Neuronal stem cell (in vitro differentiated cells): ENCODE results near the gene SERPINA6.
A peak's percentile ranks its signal among the peaks of the same experiment; 100 is the strongest.

ENCODE experiments used
- DNase-seq: peaks from one replicate; pipeline ENCODE4 v3.0.0-alpha.2; 2013; ENCODE audit warnings: low spot score
- H2AFZ ChIP-seq: one replicate; pipeline ENCODE4 v1.6.1; 2013; ENCODE audit warnings: mild to moderate bottlenecking, low read length, inconsistent platforms
- H2AK5ac ChIP-seq: 2 replicates; pipeline ENCODE4 v1.6.1; 2013; ENCODE audit warnings: low read depth, mild to moderate bottlenecking, inconsistent platforms, low read length, moderate library complexity, mixed read lengths
- H2BK120ac ChIP-seq: 2 replicates; pipeline ENCODE4 v1.6.1; 2013; ENCODE audit warnings: low read depth, mild to moderate bottlenecking, inconsistent platforms, low read length, moderate library complexity, mixed read lengths
- H2BK12ac ChIP-seq: one replicate; pipeline ENCODE4 v1.6.1; 2013; ENCODE audit warnings: low read length, inconsistent platforms
- H2BK15ac ChIP-seq: 2 replicates; pipeline ENCODE4 v1.6.1; 2013; ENCODE audit warnings: mild to moderate bottlenecking, low read length, inconsistent platforms, mixed read lengths
- H2BK5ac ChIP-seq: one replicate; pipeline ENCODE4 v1.6.1; 2013; ENCODE audit warnings: inconsistent platforms, mild to moderate bottlenecking, low read length, moderate library complexity
- H3K14ac ChIP-seq: one replicate; pipeline ENCODE4 v1.6.1; 2013; ENCODE audit warnings: low read length, inconsistent platforms
- H3K18ac ChIP-seq: 2 replicates; pipeline ENCODE4 v1.6.1; 2013; ENCODE audit warnings: low read length, inconsistent platforms
- H3K23ac ChIP-seq: 2 replicates; pipeline ENCODE4 v1.6.1; 2013; ENCODE audit warnings: low read depth, mild to moderate bottlenecking, mixed read lengths, low read length, inconsistent platforms; ENCODE audit not compliant: poor library complexity
- H3K27ac ChIP-seq: replicated peaks from 3 replicates; pipeline ENCODE4 v1.5.1; 2013; ENCODE audit warnings: low read length, inconsistent platforms
- H3K27me3 ChIP-seq, 3 experiments: 2 replicates each; pipeline ENCODE4 v1.6.1; 2013; ENCODE audit warnings: low read length in 3 of 3, mild to moderate bottlenecking in 2 of 3, inconsistent platforms in 1 of 3, low read depth in 1 of 3, mixed read lengths in 1 of 3, moderate library complexity in 1 of 3; ENCODE audit not compliant: control insufficient read depth in 3 of 3, insufficient read depth in 3 of 3
- H3K36me3 ChIP-seq, 2 donors: replicated peaks in 1 of 2; 2 replicates each; pipeline ENCODE4 v1.6.1; 2013; ENCODE audit warnings: low read length in 2 of 2; ENCODE audit not compliant: control insufficient read depth in 2 of 2, insufficient read depth in 2 of 2
- H3K4ac ChIP-seq: 2 replicates; pipeline ENCODE4 v1.6.1; 2013; ENCODE audit warnings: inconsistent platforms, mild to moderate bottlenecking, low read length, moderate library complexity
- H3K4me1 ChIP-seq, 2 donors: 1 replicate in 1 of 2; 2 replicates in 1 of 2; pipeline ENCODE4 v1.6.1; 2013; ENCODE audit warnings: low read length in 2 of 2, low read depth in 1 of 2; ENCODE audit not compliant: control insufficient read depth in 2 of 2, insufficient read depth in 1 of 2
- H3K4me2 ChIP-seq: one replicate; pipeline ENCODE4 v1.6.1; 2013; ENCODE audit warnings: mild to moderate bottlenecking, low read length, inconsistent platforms; ENCODE audit not compliant: insufficient read depth, poor library complexity, severe bottlenecking
- H3K4me3 ChIP-seq, 2 donors: 2 replicates each; pipeline ENCODE4 v1.5.1; 2013; ENCODE audit warnings: low read length in 2 of 2, mild to moderate bottlenecking in 2 of 2, inconsistent platforms in 1 of 2, moderate library complexity in 1 of 2
- H3K79me1 ChIP-seq: one replicate; pipeline ENCODE4 v1.6.1; 2013; ENCODE audit warnings: low read depth, mild to moderate bottlenecking, inconsistent platforms, low read length, moderate library complexity
- H3K9ac ChIP-seq: one replicate; pipeline ENCODE4 v1.6.1; 2013; ENCODE audit warnings: mild to moderate bottlenecking, low read depth, low read length, inconsistent platforms; ENCODE audit not compliant: poor library complexity
- H3K9me3 ChIP-seq, 2 donors: replicated peaks in 1 of 2; 2 replicates each; pipeline versions ENCODE3 to v1.6.1; 2013; ENCODE audit warnings: low read length in 2 of 2, mild to moderate bottlenecking in 2 of 2, inconsistent platforms in 1 of 2, low read depth in 1 of 2, mixed read lengths in 1 of 2, moderate library complexity in 1 of 2; ENCODE audit not compliant: control insufficient read depth in 2 of 2, insufficient read depth in 1 of 2
- H4K8ac ChIP-seq: one replicate; pipeline ENCODE4 v1.6.1; 2013; ENCODE audit warnings: low read depth, mild to moderate bottlenecking, inconsistent platforms, low read length, moderate library complexity
- H4K91ac ChIP-seq: one replicate; pipeline ENCODE4 v1.6.1; 2013; ENCODE audit warnings: low read length, low read depth, mild to moderate bottlenecking, inconsistent platforms; ENCODE audit not compliant: poor library complexity
- WGBS, 2 donors: extraction: QIAGEN DNeasy Blood & Tissue Kit; methylation state at CpG; one replicate each; pipeline ENCODE4 v1.1.7; 2013; ENCODE audit warnings: missing lambda C conversion rate in 2 of 2, mixed read lengths in 1 of 2; ENCODE audit not compliant: insufficient read length in 2 of 2, insufficient replicate concordance in 1 of 2; ENCODE audit errors: extremely low coverage in 2 of 2; 5-methylcytosine and 5-hydroxymethylcytosine counted together

SERPINA6 gene

DNA sequence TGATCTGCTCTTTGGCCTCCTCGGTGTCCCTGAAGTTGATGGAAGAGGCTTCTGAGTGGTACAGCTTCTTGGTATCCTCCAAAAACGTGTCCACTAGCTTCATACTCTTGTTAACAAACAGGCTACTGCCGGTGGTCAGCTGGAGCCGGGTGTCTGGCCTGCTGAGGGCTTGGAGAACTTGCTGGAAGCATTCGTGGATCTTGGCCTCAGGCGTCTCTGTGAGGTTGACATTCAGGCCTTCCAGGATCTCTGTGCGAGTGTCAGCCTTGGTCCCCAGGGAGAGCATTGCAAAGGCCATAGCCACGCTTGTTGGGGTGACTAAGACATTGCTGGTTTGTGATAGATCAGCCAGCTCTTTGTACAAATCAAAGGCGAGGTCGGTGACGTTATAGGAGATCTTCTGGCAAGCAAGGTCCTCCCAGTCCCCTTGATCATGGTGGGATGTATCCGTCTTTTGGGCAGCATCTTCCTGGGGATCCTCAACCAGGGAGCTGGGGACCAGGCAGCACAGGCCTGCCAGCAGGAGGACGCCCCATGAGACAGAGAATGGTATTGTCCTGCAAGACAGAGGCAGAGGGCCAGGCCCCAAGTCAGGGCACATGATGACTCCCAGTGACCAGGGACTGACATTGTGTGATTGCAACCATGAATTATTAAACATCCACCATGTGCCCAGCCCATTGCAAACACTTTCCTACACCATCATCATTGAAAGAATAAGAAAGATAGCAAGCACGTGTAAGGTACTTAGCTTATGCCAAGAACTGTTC, 43.2 kb upstream of the SERPINA6 start, which contains the start of gene SERPINA2:
Gene SERPINA2 (minus strand): TSS at position 553 of the 770 bp plus-strand sequence.
- Histone ChIP-seq H3K4me2 (no peak within 1 kb of the TSS), H2AK5ac (no peak within 1 kb of the TSS), H3K9me3 (no peaks in the 10 kb centered on the region), H3K14ac (no peak within 1 kb of the TSS), H3K27ac (no peak within 1 kb of the TSS), H3K4me3 (peak within 1 kb of the TSS in 1 of 2 donors; percentile 36), H3K36me3 (no peaks in the 10 kb centered on the region), H3K18ac (no peak within 1 kb of the TSS), H3K23ac (no peak within 1 kb of the TSS), H3K9ac (no peak within 1 kb of the TSS), H3K27me3 (peaks cover 0 to 5% (median 0%) of the 10 kb centered on the region in 3 experiments), H2BK15ac (no peak within 1 kb of the TSS), H2AFZ (no peak within 1 kb of the TSS), H3K4ac (no peak within 1 kb of the TSS), H4K8ac (no peak within 1 kb of the TSS), H2BK5ac (no peak within 1 kb of the TSS), H4K91ac (no peak within 1 kb of the TSS), H2BK120ac (no peak within 1 kb of the TSS), H3K79me1 (no peaks in the 10 kb centered on the region), H2BK12ac (no peak within 1 kb of the TSS), H3K4me1 (peaks cover 0 to 4% of the 10 kb centered on the region in 2 donors)
- no CpG with 5 or more reads among the region's 14 CpGs for WGBS, 2 donors
- DNase-seq: no peak

DNA sequence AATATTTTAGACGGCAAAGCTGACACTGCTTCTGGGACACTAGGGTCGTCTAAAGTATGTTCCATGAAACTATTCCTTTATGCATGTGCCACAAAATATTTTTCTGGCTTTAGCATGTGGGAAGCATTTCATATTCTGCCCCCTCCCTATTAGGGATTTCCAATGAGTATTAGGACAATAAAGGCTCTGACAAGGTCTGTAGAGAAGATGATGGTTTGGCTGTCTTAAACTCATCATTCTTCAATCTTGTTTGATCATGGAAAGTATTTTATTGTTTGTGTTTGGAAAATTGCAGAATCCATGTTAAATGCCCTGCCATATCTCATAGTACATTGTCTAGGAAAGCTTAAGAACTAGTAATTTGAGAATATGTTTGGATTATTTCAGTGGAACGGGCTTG, 42.5 kb upstream of the SERPINA6 start:
- H3K36me3 ChIP-seq: no peaks in the 10 kb centered on the region
- H3K14ac ChIP-seq: no peak overlapping the region
- no peak overlapping the region for H4K91ac ChIP-seq
- WGBS, 2 donors: no CpG with 5 or more reads among the region's 3 CpGs
- H2BK5ac ChIP-seq: no peak overlapping the region
- peaks cover 0 to 5% (median 0%) of the 10 kb centered on the region in 3 experiments for H3K27me3 ChIP-seq
- no peak overlapping the region for H3K4me3 ChIP-seq
- no peaks in the 10 kb centered on the region for H3K9me3 ChIP-seq
- H3K9ac ChIP-seq: no peak overlapping the region
- DNase-seq: no peak
- no peak overlapping the region for H3K4me2 ChIP-seq
- peaks cover 0 to 4% of the 10 kb centered on the region in 2 donors for H3K4me1 ChIP-seq
- H4K8ac ChIP-seq: no peak overlapping the region
- no peak overlapping the region for H2AK5ac ChIP-seq
- no peak overlapping the region for H2BK120ac ChIP-seq
- no peaks in the 10 kb centered on the region for H3K79me1 ChIP-seq
- no peak overlapping the region for H2BK15ac ChIP-seq
- no peak overlapping the region for H3K27ac ChIP-seq
- no peak overlapping the region for H3K23ac ChIP-seq
- H3K4ac ChIP-seq: no peak overlapping the region
- H2BK12ac ChIP-seq: no peak overlapping the region
- H3K18ac ChIP-seq: no peak overlapping the region
- no peak overlapping the region for H2AFZ ChIP-seq

DNA sequence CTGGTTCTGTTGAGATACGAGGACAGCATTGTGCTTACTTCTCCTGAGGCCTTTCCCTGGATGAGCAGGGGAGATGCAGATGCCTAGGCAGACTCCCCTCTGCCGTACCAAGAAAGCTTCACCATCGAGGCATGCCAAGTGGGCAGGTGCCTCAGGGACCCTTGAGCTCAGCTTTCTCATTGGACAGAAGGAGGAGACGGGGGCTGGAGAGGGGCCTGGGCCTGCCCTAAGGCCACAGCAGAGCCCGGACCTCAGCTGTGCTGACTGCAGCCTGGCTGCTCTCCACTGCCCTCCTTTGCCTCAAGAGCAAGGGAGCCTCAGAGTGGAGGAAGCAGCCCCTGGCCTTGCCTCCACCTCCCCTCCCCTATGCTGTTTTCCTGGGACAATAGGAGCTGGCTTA, 41.8 kb upstream of the SERPINA6 start:
- H3K27me3 ChIP-seq: peaks cover 0 to 5% (median 0%) of the 10 kb centered on the region in 3 experiments
- no peak for DNase-seq
- no CpG with 5 or more reads among the region's 5 CpGs for WGBS, 2 donors

DNA sequence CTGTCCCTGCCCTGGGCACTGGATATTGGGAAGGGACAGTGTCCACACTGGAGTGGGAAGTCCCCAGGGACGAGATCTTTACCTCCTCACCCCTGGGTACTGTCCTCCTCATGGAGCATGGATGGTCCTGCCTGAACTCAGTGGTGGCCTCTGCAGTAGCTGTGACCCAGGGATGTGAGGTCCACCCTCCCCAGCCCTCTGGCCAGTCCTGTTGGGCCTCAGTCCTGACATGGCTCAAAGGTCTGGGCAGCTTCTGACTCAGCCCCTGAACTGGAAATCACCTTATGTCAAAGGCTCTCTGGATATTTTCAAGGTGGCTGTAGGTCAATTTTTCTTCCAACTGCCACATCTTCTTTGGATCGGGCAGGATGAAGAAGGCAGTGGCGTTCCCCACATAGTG, 40.9 kb upstream of the SERPINA6 start:
- no peak overlapping the region for H2BK120ac ChIP-seq
- H3K14ac ChIP-seq: no peak overlapping the region
- no peak overlapping the region for H2AFZ ChIP-seq
- WGBS, 2 donors: no CpG with 5 or more reads among the region's 3 CpGs
- no peaks in the 10 kb centered on the region for H3K79me1 ChIP-seq
- no peak overlapping the region for H2AK5ac ChIP-seq
- H4K8ac ChIP-seq: no peak overlapping the region
- no peak overlapping the region for H3K18ac ChIP-seq
- H3K4me3 ChIP-seq: no peak overlapping the region
- no peak for DNase-seq
- no peak overlapping the region for H2BK12ac ChIP-seq
- H3K9ac ChIP-seq: no peak overlapping the region
- no peak overlapping the region for H2BK5ac ChIP-seq
- H3K23ac ChIP-seq: no peak overlapping the region
- no peak overlapping the region for H4K91ac ChIP-seq
- no peaks in the 10 kb centered on the region for H3K36me3 ChIP-seq
- H3K27ac ChIP-seq: no peak overlapping the region
- H3K4ac ChIP-seq: no peak overlapping the region
- H3K27me3 ChIP-seq: peaks cover 0 to 5% (median 0%) of the 10 kb centered on the region in 3 experiments
- H2BK15ac ChIP-seq: no peak overlapping the region
- H3K4me2 ChIP-seq: no peak overlapping the region
- H3K9me3 ChIP-seq: no peaks in the 10 kb centered on the region
- H3K4me1 ChIP-seq: peaks cover 0 to 4% of the 10 kb centered on the region in 2 donors

More for the DNA sequence above, 41.8 kb upstream of the SERPINA6 start:
- Histone ChIP-seq H3K9ac (no peak overlapping the region), H2BK12ac (no peak overlapping the region), H3K18ac (peak overlapping the region; percentile 2), H3K36me3 (no peaks in the 10 kb centered on the region), H3K79me1 (no peaks in the 10 kb centered on the region), H2AK5ac (no peak overlapping the region), H3K4me2 (no peak overlapping the region), H4K91ac (no peak overlapping the region), H2BK5ac (no peak overlapping the region), H3K4me3 (no peak overlapping the region), H2BK120ac (no peak overlapping the region), H2BK15ac (no peak overlapping the region), H3K4ac (no peak overlapping the region), H3K27ac (no peak overlapping the region), H3K9me3 (no peaks in the 10 kb centered on the region), H3K23ac (no peak overlapping the region), H3K14ac (no peak overlapping the region), H2AFZ (no peak overlapping the region), H3K4me1 (peaks cover 0 to 4% of the 10 kb centered on the region in 2 donors), H4K8ac (no peak overlapping the region)
